Upper lobe of left lung (tissue), 6 donors: Measurements from ENCODE around the gene PLIN5. TPM values are rescaled to one million over a fixed set of nuclear protein-coding genes. Genes with fewer than 3 reads are reported as not detected.

Source experiments
- ATAC-seq, 2 donors: fragments of 200-7000 bp; cut with Tn5 transposase; one replicate each; pipeline ENCODE4 v1.9.1; 2022; ENCODE audit warnings: mild to moderate bottlenecking in 2 of 2, moderate library complexity in 2 of 2; ENCODE audit not compliant: low FRiP score in 2 of 2
- DNase-seq, 2 donors: peaks; one replicate each; pipeline ENCODE4 v3.0.0-alpha.2; 2019 to 2020
- H3K27ac ChIP-seq, 4 donors: fragments of 200-600 bp; sonication (generic); one replicate each; pipeline ENCODE4 v1.5.1; 2016 to 2019
- H3K27me3 ChIP-seq, 4 donors: fragments of 200-600 bp; sonication (generic); one replicate each; pipeline ENCODE4 v1.5.1; 2017 to 2019
- H3K36me3 ChIP-seq, 4 donors: fragments of 200-600 bp; sonication (generic); one replicate each; pipeline ENCODE4 v1.5.1; 2016 to 2019
- H3K4me1 ChIP-seq, 4 donors: fragments of 200-600 bp; sonication (generic); one replicate each; pipeline ENCODE4 v1.5.1; 2018 to 2019
- H3K4me3 ChIP-seq, 4 donors: fragments of 200-600 bp; sonication (generic); one replicate each; pipeline ENCODE4 v1.5.1; 2017 to 2019; ENCODE audit warnings: mild to moderate bottlenecking in 2 of 4, moderate library complexity in 1 of 4
- H3K9me3 ChIP-seq, 4 donors: fragments of 200-600 bp; sonication (generic); one replicate each; pipeline ENCODE4 v1.5.1; 2018 to 2019
- EP300 ChIP-seq, 4 donors: sonication (generic); formaldehyde crosslinking; IDR thresholded peaks; one replicate each; pipeline ENCODE4 v1.5.1; 2017; ENCODE audit warnings: antibody characterized with exemption in 4 of 4, control low read depth in 2 of 4
- POLR2A ChIP-seq, 4 donors: fragments of 450-650 bp; IDR thresholded peaks; one replicate each; pipeline ENCODE4 v1.5.1; 2016 to 2017; ENCODE audit warnings: antibody characterized with exemption in 4 of 4, mild to moderate bottlenecking in 2 of 4
- POLR2AphosphoS5 ChIP-seq, 2 donors: sonication (generic); formaldehyde crosslinking; IDR thresholded peaks; one replicate each; pipeline ENCODE4 v1.5.1; 2017; ENCODE audit warnings: antibody characterized with exemption in 2 of 2
- WGBS, 2 donors: methylation state at CpG; one replicate each; pipeline ENCODE4 v1.1.5; 2017 to 2018; 5-methylcytosine and 5-hydroxymethylcytosine counted together
- total RNA-seq, 6 donors: library from RNA; depleted of rRNA in 4 of 6; stranded (reverse); fragments of >200 nt in 4 of 6; gene quantifications; one replicate each; pipeline versions ENCODE4 v1.1.0 to v1.2.1, GENCODE V29; 2016 to 2021
- TF ChIP-seq, protein P1 (sequence below), 6 experiments: fragments of 450-650 bp in 4 of 6; fragments of 200-600 bp in 2 of 6; sonication (generic) in 2 of 6; IDR thresholded peaks; one replicate each; pipeline ENCODE4 v1.5.1; 2016 to 2019; ENCODE audit warnings: antibody characterized with exemption in 6 of 6
- donor health status: DM: no; HTN: no; CAD: no; lungs with moderate emphysema.
- donor health status: DM: no; HTN: yes; CAD: no; lungs with severe emphysema.

PLIN5 gene
- total RNA-seq, 6 donors from 2014 or later, result 13.5 to 97.4 (median 23.0) TPM

DNA sequence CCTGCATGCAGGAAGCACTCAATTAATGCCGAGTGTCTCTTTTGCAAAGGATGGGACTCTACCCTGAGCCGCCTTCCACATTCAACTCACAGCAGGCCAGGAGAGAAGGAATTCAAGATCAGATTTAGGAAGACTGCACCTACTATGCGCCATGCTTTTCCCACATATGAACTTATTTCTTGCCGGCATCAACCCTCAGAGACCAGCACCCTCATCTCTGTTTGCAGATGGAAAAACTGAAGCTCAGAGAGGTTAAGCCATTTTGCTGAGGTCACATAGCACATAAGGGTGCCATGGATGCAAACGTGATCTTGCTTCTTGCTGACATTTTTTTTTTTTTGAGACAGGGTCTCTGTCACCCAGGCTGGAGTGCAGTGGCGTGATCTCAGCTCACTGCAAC, 38.7 kb upstream of the PLIN5 start:
- H3K9me3 ChIP-seq, result no peaks in the 10 kb centered on the region
- no peak overlapping the region for H3K4me3 ChIP-seq
- DNase-seq (no peak), ATAC-seq (no peak)
- H3K27ac ChIP-seq, result no peak overlapping the region
- no peaks in the 10 kb centered on the region for H3K36me3 ChIP-seq
- WGBS, 2 donors, result 76 to 80% methylated on average over 6 of the region's 6 CpGs
- no peak for TF ChIP-seq EP300 (IDR thresholded peaks at IDR 0.05)
- TF ChIP-seq, protein P1, sequence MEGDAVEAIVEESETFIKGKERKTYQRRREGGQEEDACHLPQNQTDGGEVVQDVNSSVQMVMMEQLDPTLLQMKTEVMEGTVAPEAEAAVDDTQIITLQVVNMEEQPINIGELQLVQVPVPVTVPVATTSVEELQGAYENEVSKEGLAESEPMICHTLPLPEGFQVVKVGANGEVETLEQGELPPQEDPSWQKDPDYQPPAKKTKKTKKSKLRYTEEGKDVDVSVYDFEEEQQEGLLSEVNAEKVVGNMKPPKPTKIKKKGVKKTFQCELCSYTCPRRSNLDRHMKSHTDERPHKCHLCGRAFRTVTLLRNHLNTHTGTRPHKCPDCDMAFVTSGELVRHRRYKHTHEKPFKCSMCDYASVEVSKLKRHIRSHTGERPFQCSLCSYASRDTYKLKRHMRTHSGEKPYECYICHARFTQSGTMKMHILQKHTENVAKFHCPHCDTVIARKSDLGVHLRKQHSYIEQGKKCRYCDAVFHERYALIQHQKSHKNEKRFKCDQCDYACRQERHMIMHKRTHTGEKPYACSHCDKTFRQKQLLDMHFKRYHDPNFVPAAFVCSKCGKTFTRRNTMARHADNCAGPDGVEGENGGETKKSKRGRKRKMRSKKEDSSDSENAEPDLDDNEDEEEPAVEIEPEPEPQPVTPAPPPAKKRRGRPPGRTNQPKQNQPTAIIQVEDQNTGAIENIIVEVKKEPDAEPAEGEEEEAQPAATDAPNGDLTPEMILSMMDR (IDR thresholded peaks at IDR 0.05), result no peak
- TF ChIP-seq POLR2AphosphoS5 (IDR thresholded peaks at IDR 0.05), result no peak
- no peak for TF ChIP-seq POLR2A (IDR thresholded peaks at IDR 0.05)
- H3K27me3 ChIP-seq, result no peaks in the 10 kb centered on the region
- H3K4me1 ChIP-seq, result peaks cover 3 to 14% (median 9%) of the 10 kb centered on the region in 4 donors

- WGBS, 2 donors, result 53 to 69% methylated on average over 16 to 20 of the region's 22 CpGs
- H3K27ac ChIP-seq, result no peak overlapping the region
- no peak for TF ChIP-seq POLR2AphosphoS5 (IDR thresholded peaks at IDR 0.05)
- no peak for TF ChIP-seq POLR2A (IDR thresholded peaks at IDR 0.05)
- TF ChIP-seq, protein P1 (IDR thresholded peaks at IDR 0.05), result no peak
- TF ChIP-seq EP300 (IDR thresholded peaks at IDR 0.05), result no peak
- no peaks in the 10 kb centered on the region for H3K27me3 ChIP-seq
- H3K4me1 ChIP-seq, result peaks cover 3 to 18% (median 9%) of the 10 kb centered on the region in 4 donors
- DNase-seq, result peak in 1 of 2 donors; percentile 72
- ATAC-seq, result no peak
- H3K9me3 ChIP-seq, result no peaks in the 10 kb centered on the region
- no peak overlapping the region for H3K4me3 ChIP-seq
- H3K36me3 ChIP-seq, result no peaks in the 10 kb centered on the region
Observed at GRCh38 chr19:4571305-4571917, 36.4 kb upstream of the PLIN5 start.

DNA sequence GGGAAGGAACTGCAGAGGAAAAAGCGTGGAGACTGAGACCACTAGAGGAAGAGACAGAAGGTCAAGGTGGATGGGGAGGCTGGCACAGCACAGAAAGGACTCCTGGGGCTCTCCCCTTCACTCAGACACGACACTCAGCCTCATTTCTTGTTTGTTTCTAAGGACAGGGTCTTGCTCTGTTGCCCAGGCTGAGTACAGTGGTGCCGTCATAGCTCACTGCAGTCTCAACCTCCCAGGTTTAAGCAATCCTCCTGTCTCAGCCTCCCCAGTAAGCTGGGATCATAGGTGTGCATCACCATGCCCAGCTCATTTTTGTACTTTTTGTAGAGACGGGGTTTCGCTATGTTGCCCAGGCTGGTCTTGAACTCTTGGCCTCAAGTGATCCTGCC, 35.9 kb upstream of the PLIN5 start:
- H3K27ac ChIP-seq, result no peak overlapping the region
- H3K9me3 ChIP-seq, result no peaks in the 10 kb centered on the region
- H3K4me3 ChIP-seq, result no peak overlapping the region
- DNase-seq (no peak), ATAC-seq (no peak)
- H3K27me3 ChIP-seq, result no peaks in the 10 kb centered on the region
- 80 to 86% methylated on average over 5 of the region's 5 CpGs for WGBS, 2 donors
- peaks cover 3 to 18% (median 9%) of the 10 kb centered on the region in 4 donors for H3K4me1 ChIP-seq
- no peak for TF ChIP-seq POLR2A (IDR thresholded peaks at IDR 0.05)
- TF ChIP-seq, protein P1 (IDR thresholded peaks at IDR 0.05), result no peak
- TF ChIP-seq EP300 (IDR thresholded peaks at IDR 0.05), result no peak
- no peak for TF ChIP-seq POLR2AphosphoS5 (IDR thresholded peaks at IDR 0.05)
- H3K36me3 ChIP-seq, result no peaks in the 10 kb centered on the region

DNA sequence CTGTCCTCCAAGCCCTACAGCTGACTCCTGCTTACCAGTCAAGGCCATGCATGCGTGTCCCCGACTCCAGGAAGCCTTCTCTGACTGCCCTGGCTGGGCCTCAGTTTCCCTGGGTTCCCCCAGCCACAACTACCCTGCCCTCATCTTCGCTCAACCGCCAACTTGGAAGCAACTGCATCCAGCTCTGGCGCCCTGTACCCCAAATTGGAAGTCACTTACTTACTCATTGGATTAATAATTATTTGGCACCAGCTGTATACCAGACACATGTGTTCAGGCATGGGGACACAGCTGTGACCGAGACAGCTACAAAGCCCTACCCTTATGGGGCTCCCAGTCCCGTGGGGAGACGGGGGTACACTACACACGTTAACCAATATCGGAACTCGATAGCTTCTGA, 35.4 kb upstream of the PLIN5 start:
- Histone ChIP-seq H3K4me1 (peaks cover 3 to 14% (median 8%) of the 10 kb centered on the region in 4 donors), H3K4me3 (no peak overlapping the region), H3K27me3 (no peaks in the 10 kb centered on the region), H3K36me3 (no peaks in the 10 kb centered on the region), H3K9me3 (no peaks in the 10 kb centered on the region), H3K27ac (no peak overlapping the region)
- TF ChIP-seq, protein P1 (IDR thresholded peaks at IDR 0.05), result no peak
- TF ChIP-seq EP300 (IDR thresholded peaks at IDR 0.05) (no peak), POLR2A (IDR thresholded peaks at IDR 0.05) (no peak), POLR2AphosphoS5 (IDR thresholded peaks at IDR 0.05) (no peak)
- 85 to 93% methylated on average over 11 of the region's 11 CpGs for WGBS, 2 donors
- ATAC-seq, result no peak
- DNase-seq, result no peak

DNA sequence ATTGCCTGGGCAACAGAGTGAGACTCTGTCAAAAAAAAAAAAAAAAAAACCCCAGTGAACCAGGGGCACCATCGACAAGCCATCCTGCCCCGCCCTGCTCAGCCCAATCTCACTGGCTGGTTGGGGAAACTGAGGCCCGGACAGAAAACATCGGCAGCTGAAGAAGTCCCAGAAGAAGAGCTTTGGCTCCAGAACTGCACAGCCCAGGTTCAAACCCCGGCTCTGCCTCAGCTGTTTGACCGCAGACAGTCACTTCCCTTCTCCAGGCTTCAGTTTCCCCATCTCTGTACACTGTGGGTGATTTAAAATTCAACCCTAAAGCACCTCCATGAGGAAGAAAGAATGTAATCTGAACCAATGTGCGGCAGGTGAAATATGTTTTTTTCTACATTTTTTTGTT, 33.9 kb upstream of the PLIN5 start:
- H3K4me1 ChIP-seq, result peaks cover 0 to 4% (median 0%) of the 10 kb centered on the region in 4 donors
- H3K36me3 ChIP-seq, result no peaks in the 10 kb centered on the region
- H3K4me3 ChIP-seq, result no peak overlapping the region
- H3K27me3 ChIP-seq, result no peaks in the 10 kb centered on the region
- no peak overlapping the region for H3K27ac ChIP-seq
- DNase-seq (no peak), ATAC-seq (peak in 1 of 2 donors; percentile 42)
- no peaks in the 10 kb centered on the region for H3K9me3 ChIP-seq
- TF ChIP-seq POLR2A (IDR thresholded peaks at IDR 0.05) (no peak), EP300 (IDR thresholded peaks at IDR 0.05) (no peak), POLR2AphosphoS5 (IDR thresholded peaks at IDR 0.05) (no peak)
- TF ChIP-seq, protein P1 (IDR thresholded peaks at IDR 0.05), result no peak
- WGBS, 2 donors, result 75 to 80% methylated on average over 7 of the region's 7 CpGs
